Astrocyte (in vitro differentiated cells and primary cell): Measurements from ENCODE around the gene ASIC3. TPM values are rescaled to one million over a fixed set of nuclear protein-coding genes. Genes with fewer than 3 reads are reported as not detected.
"Not testable (repeated sequence)": the region's sequence is repeated elsewhere in the genome, so short reads cannot be mapped to it uniquely, and the experiment has no call there.

Experiments used
- DNase-seq: peaks from one replicate; pipeline ENCODE4 v3.0.0-alpha.2; 2010; ENCODE audit warnings: low read depth
- FAIRE-seq: peaks from 2 replicates; lab custom pipeline; 2011; peaks lifted over from hg19 to GRCh38; lab: Jason Lieb, UNC
- H2AFZ ChIP-seq: 2 replicates; pipeline ENCODE4 v1.6.0; 2012; ENCODE audit warnings: low read depth, low read length, inconsistent platforms
- H3K27ac ChIP-seq: 2 replicates; pipeline ENCODE4 v1.5.1; 2011; ENCODE audit warnings: low read depth, low read length, inconsistent platforms
- H3K27me3 ChIP-seq: 2 replicates; pipeline ENCODE4 v1.6.0; 2011; ENCODE audit warnings: low read length, inconsistent platforms; ENCODE audit not compliant: insufficient read depth
- H3K36me3 ChIP-seq: 2 replicates; pipeline ENCODE4 v1.5.1; 2011; ENCODE audit warnings: low read length, inconsistent platforms; ENCODE audit not compliant: insufficient read depth
- H3K4me1 ChIP-seq: 2 replicates; pipeline ENCODE4 v1.5.1; 2011; ENCODE audit warnings: low read length, inconsistent platforms; ENCODE audit not compliant: insufficient read depth
- H3K4me2 ChIP-seq: 2 replicates; pipeline ENCODE4 v1.6.0; 2012; ENCODE audit warnings: low read length, inconsistent platforms
- H3K4me3 ChIP-seq: 2 replicates; pipeline ENCODE4 v1.5.1; 2011; ENCODE audit warnings: low read depth, mild to moderate bottlenecking, low read length, inconsistent platforms; ENCODE audit not compliant: insufficient read depth
- H3K79me2 ChIP-seq: 2 replicates; pipeline ENCODE4 v1.6.0; 2012; ENCODE audit warnings: mild to moderate bottlenecking, low read length, inconsistent platforms; ENCODE audit not compliant: insufficient read depth
- H3K9ac ChIP-seq: 2 replicates; pipeline ENCODE4 v1.6.0; 2012; ENCODE audit warnings: mild to moderate bottlenecking, low read length, inconsistent platforms
- H3K9me3 ChIP-seq: 2 replicates; pipeline ENCODE4 v1.5.1; 2012; ENCODE audit warnings: low read depth, mild to moderate bottlenecking, low read length, inconsistent platforms; ENCODE audit not compliant: insufficient read depth
- H4K20me1 ChIP-seq: 2 replicates; pipeline ENCODE4 v1.6.0; 2012; ENCODE audit warnings: low read length, inconsistent platforms; ENCODE audit not compliant: insufficient read depth
- H3K27ac Mint-ChIP-seq: one replicate; pipeline ENCODE4 v1.8.0; 2021; ENCODE audit warnings: mild to moderate bottlenecking, mixed read lengths; ENCODE audit not compliant: unreplicated experiment
- H3K27me3 Mint-ChIP-seq: one replicate; pipeline ENCODE4 v1.8.0; 2021; ENCODE audit warnings: low read depth, mixed read lengths; ENCODE audit not compliant: unreplicated experiment
- H3K36me3 Mint-ChIP-seq: one replicate; pipeline ENCODE4 v1.8.0; 2021; ENCODE audit warnings: low read depth, mixed read lengths; ENCODE audit not compliant: unreplicated experiment
- H3K4me1 Mint-ChIP-seq: one replicate; pipeline ENCODE4 v1.8.0; 2021; ENCODE audit warnings: low read depth, mixed read lengths; ENCODE audit not compliant: unreplicated experiment
- H3K4me3 Mint-ChIP-seq: one replicate; pipeline ENCODE4 v1.8.0; 2021; ENCODE audit warnings: mild to moderate bottlenecking, moderate library complexity, mixed read lengths; ENCODE audit not compliant: unreplicated experiment
- H3K9me3 Mint-ChIP-seq: one replicate; pipeline ENCODE4 v1.8.0; 2021; ENCODE audit warnings: mild to moderate bottlenecking, mixed read lengths; ENCODE audit not compliant: unreplicated experiment
- CTCF ChIP-seq: IDR thresholded peaks from 2 replicates; pipeline ENCODE4 v1.5.1; 2011; ENCODE audit warnings: low read depth, mild to moderate bottlenecking, inconsistent platforms, low read length, moderate library complexity; ENCODE audit not compliant: insufficient read depth
- EZH2 ChIP-seq: IDR thresholded peaks from 2 replicates; pipeline ENCODE4 v1.6.1; 2012; ENCODE audit warnings: mild to moderate bottlenecking, low read length, inconsistent platforms; ENCODE audit not compliant: insufficient read depth
- total RNA-seq: library from RNA; stranded (reverse); gene quantifications from 2 replicates; pipeline ENCODE4 v1.2.1, GENCODE V29; 2021

The ASIC3 gene
- total RNA-seq, 1 donor from 2014 or later, result 3.9 TPM

- peaks cover 5% of the 10 kb centered on the region for H3K36me3 ChIP-seq
- Mint-ChIP-seq H3K27ac (peak overlapping the region; percentile 98), H3K36me3 (peaks cover 9% of the 10 kb centered on the region), H3K9me3 (no peaks in the 10 kb centered on the region), H3K4me3 (no peak overlapping the region), H3K4me1 (peaks cover 29% of the 10 kb centered on the region), H3K27me3 (no peaks in the 10 kb centered on the region)
- no peak for DNase-seq
- peaks cover 21% of the 10 kb centered on the region for H3K4me1 ChIP-seq
- H3K79me2 ChIP-seq, result no peaks in the 10 kb centered on the region
- no peaks in the 10 kb centered on the region for H3K9me3 ChIP-seq
- H2AFZ ChIP-seq, result no peak overlapping the region
- no peak overlapping the region for H3K4me2 ChIP-seq
- TF ChIP-seq EZH2 (no peak), CTCF (no peak)
- H3K27ac ChIP-seq, result no peak overlapping the region
- no peak for FAIRE-seq
- H3K27me3 ChIP-seq, result no peaks in the 10 kb centered on the region
- H4K20me1 ChIP-seq, result no peaks in the 10 kb centered on the region
- no peak overlapping the region for H3K4me3 ChIP-seq
- H3K9ac ChIP-seq, result no peak overlapping the region
Measured at GRCh38 chr7:151040616-151041375, 7.5 kb upstream of the ASIC3 start.

GRCh38 chr7:151043449-151043848 is 4.9 kb upstream of the ASIC3 start:
- H3K79me2 ChIP-seq, H3K36me3 Mint-ChIP-seq, H3K36me3 ChIP-seq, H3K4me2 ChIP-seq, H4K20me1 ChIP-seq, H3K9ac ChIP-seq, H3K27ac ChIP-seq, H3K9me3 ChIP-seq, H2AFZ ChIP-seq, DNase-seq, H3K27me3 ChIP-seq, H3K27me3 Mint-ChIP-seq, H3K27ac Mint-ChIP-seq, H3K4me3 ChIP-seq, H3K9me3 Mint-ChIP-seq, H3K4me3 Mint-ChIP-seq, FAIRE-seq: not testable (repeated sequence)
- H3K4me1 Mint-ChIP-seq, result peaks cover 31% of the 10 kb centered on the region
- peaks cover 26% of the 10 kb centered on the region for H3K4me1 ChIP-seq

- no peak overlapping the region for H3K27ac Mint-ChIP-seq
Measured at GRCh38 chr7:151043959-151044358, 4.4 kb upstream of the ASIC3 start.

More at GRCh38 chr7:151043959-151044358, 4.4 kb upstream of the ASIC3 start:
- Mint-ChIP-seq H3K4me3 (no peak overlapping the region), H3K4me1 (peaks cover 26% of the 10 kb centered on the region), H3K9me3 (no peaks in the 10 kb centered on the region), H3K27me3 (no peaks in the 10 kb centered on the region), H3K36me3 (peaks cover 5% of the 10 kb centered on the region)
- Histone ChIP-seq H3K4me2 (no peak overlapping the region), H3K27me3 (no peaks in the 10 kb centered on the region), H3K79me2 (no peaks in the 10 kb centered on the region), H3K36me3 (no peaks in the 10 kb centered on the region), H3K4me3 (no peak overlapping the region), H3K27ac (no peak overlapping the region), H3K9me3 (no peaks in the 10 kb centered on the region), H4K20me1 (no peaks in the 10 kb centered on the region), H3K9ac (no peak overlapping the region), H3K4me1 (peaks cover 21% of the 10 kb centered on the region), H2AFZ (no peak overlapping the region)
- TF ChIP-seq CTCF (no peak), EZH2 (no peak)
- no peak for DNase-seq
- no peak for FAIRE-seq
